Hepatocyte (in vitro differentiated cells): ENCODE measurements around the gene PRSS38. TPM values are rescaled to one million over a fixed set of nuclear protein-coding genes. Genes with fewer than 3 reads are reported as not detected.

Experiments used
- DNase-seq: peaks from one replicate; pipeline ENCODE4 v3.0.0-alpha.2; 2016; ENCODE audit warnings: low spot score
- H2AFZ ChIP-seq: fragments of 200-600 bp; sonication (generic); 2 replicates; pipeline ENCODE4 v1.6.0; 2016; ENCODE audit warnings: antibody characterized with exemption, mild to moderate bottlenecking
- H3K27ac ChIP-seq: fragments of 200-600 bp; sonication (generic); 2 replicates; pipeline ENCODE4 v1.5.1; 2016; ENCODE audit warnings: mild to moderate bottlenecking
- H3K27me3 ChIP-seq: fragments of 200-600 bp; sonication (generic); 2 replicates; pipeline ENCODE4 v1.6.1; 2016
- H3K36me3 ChIP-seq: fragments of 200-600 bp; sonication (generic); replicated peaks from 2 replicates; pipeline ENCODE4 v1.5.1; 2016; ENCODE audit warnings: low read depth; ENCODE audit not compliant: insufficient read depth
- H3K4me1 ChIP-seq: fragments of 200-600 bp; sonication (generic); 2 replicates; pipeline ENCODE4 v1.5.1; 2016; ENCODE audit warnings: mild to moderate bottlenecking, moderate library complexity; ENCODE audit not compliant: insufficient read depth
- H3K4me2 ChIP-seq: fragments of 200-600 bp; sonication (generic); 2 replicates; pipeline ENCODE4 v1.6.0; 2016
- H3K4me3 ChIP-seq: fragments of 200-600 bp; sonication (generic); 2 replicates; pipeline ENCODE4 v1.5.1; 2016; ENCODE audit warnings: mild to moderate bottlenecking
- H3K79me2 ChIP-seq: fragments of 200-600 bp; sonication (generic); 2 replicates; pipeline ENCODE4 v1.6.0; 2017; ENCODE audit warnings: mild to moderate bottlenecking
- H3K9me2 ChIP-seq: fragments of 200-600 bp; sonication (generic); replicated peaks from 2 replicates; pipeline ENCODE4 v1.6.0; 2017; ENCODE audit warnings: mild to moderate bottlenecking; ENCODE audit not compliant: insufficient read depth
- H3K9me3 ChIP-seq: fragments of 200-600 bp; sonication (generic); 2 replicates; pipeline ENCODE4 v1.5.1; 2016; ENCODE audit warnings: low read depth, mild to moderate bottlenecking
- H4K20me1 ChIP-seq: fragments of 200-600 bp; sonication (generic); 2 replicates; pipeline ENCODE4 v1.6.0; 2016; ENCODE audit warnings: mild to moderate bottlenecking; ENCODE audit not compliant: insufficient read depth, poor library complexity, severe bottlenecking
- CTCF ChIP-seq: fragments of 200-600 bp; sonication (generic); IDR thresholded peaks from 2 replicates; pipeline ENCODE4 v1.5.1; 2016; ENCODE audit warnings: antibody characterized with exemption, mild to moderate bottlenecking; ENCODE audit not compliant: poor library complexity
- EZH2 ChIP-seq: fragments of 200-600 bp; sonication (generic); IDR thresholded peaks from 2 replicates; pipeline ENCODE4 v1.6.1; 2016; ENCODE audit warnings: antibody characterized with exemption, mild to moderate bottlenecking, borderline replicate concordance
- EZH2phosphoT487 ChIP-seq: fragments of 200-600 bp; sonication (generic); IDR thresholded peaks from one replicate; pipeline ENCODE4 v1.6.1; 2018; ENCODE audit warnings: antibody characterized with exemption, mild to moderate bottlenecking, low read depth, moderate library complexity; ENCODE audit not compliant: unreplicated experiment, severe bottlenecking
- WGBS: methylation state at CpG from one replicate; pipeline ENCODE4 v1.1.6; 2016; ENCODE audit warnings: low lambda C conversion rate; ENCODE audit errors: missing lambda C conversion rate; 5-methylcytosine and 5-hydroxymethylcytosine counted together
- polyA plus RNA-seq: library from polyadenylated mRNA; unstranded; fragments of >200 nt; fragmentation: Nextera tagmentation; extraction: Ambion mirVana; gene quantifications from 2 replicates; pipeline ENCODE4 v1.2.1, GENCODE V29; 2016
- total RNA-seq: library from RNA; depleted of rRNA; stranded (reverse); fragments of >200 nt; gene quantifications from 2 replicates; pipeline ENCODE4 v1.2.3, GENCODE V29; 2014

Gene PRSS38
- total and polyA plus RNA-seq, 2 experiments from 2014 or later: not detected

- Histone ChIP-seq H3K9me2 (no peaks in the 10 kb centered on the region), H3K9me3 (no peaks in the 10 kb centered on the region), H3K27me3 (no peaks in the 10 kb centered on the region), H2AFZ (no peak overlapping the region), H3K36me3 (no peaks in the 10 kb centered on the region), H3K79me2 (no peaks in the 10 kb centered on the region), H3K4me1 (peaks cover 37% of the 10 kb centered on the region), H3K4me3 (no peak overlapping the region), H3K27ac (no peak overlapping the region), H4K20me1 (no peaks in the 10 kb centered on the region), H3K4me2 (no peak overlapping the region)
- no peak for TF ChIP-seq EZH2phosphoT487
- TF ChIP-seq EZH2: no peak
- no peak for TF ChIP-seq CTCF
- 99% methylated on average over 13 of the region's 13 CpGs for whole genome bisulfite sequencing
- no peak for DNase-seq
Measured at GRCh38 chr1:227889863-227890405, 74.5 kb downstream of the PRSS38 start.

GRCh38 chr1:227890451-227891222 is 75.2 kb downstream of the PRSS38 start:
- H4K20me1 ChIP-seq: no peaks in the 10 kb centered on the region
- no peaks in the 10 kb centered on the region for H3K27me3 ChIP-seq
- no peak overlapping the region for H3K27ac ChIP-seq
- H3K4me3 ChIP-seq: no peak overlapping the region
- peaks cover 31% of the 10 kb centered on the region for H3K4me1 ChIP-seq
- DNase-seq: no peak
- H3K79me2 ChIP-seq: no peaks in the 10 kb centered on the region
- H3K36me3 ChIP-seq: no peaks in the 10 kb centered on the region
- 94% methylated on average over 13 of the region's 13 CpGs for WGBS
- no peaks in the 10 kb centered on the region for H3K9me2 ChIP-seq
- no peak overlapping the region for H3K4me2 ChIP-seq
- no peak for TF ChIP-seq EZH2
- TF ChIP-seq CTCF: no peak
- no peak for TF ChIP-seq EZH2phosphoT487
- no peaks in the 10 kb centered on the region for H3K9me3 ChIP-seq
- H2AFZ ChIP-seq: no peak overlapping the region

GRCh38 chr1:227891223-227891954 is 75.9 kb downstream of the PRSS38 start:
- Histone ChIP-seq H3K79me2 (no peaks in the 10 kb centered on the region), H3K4me1 (peaks cover 31% of the 10 kb centered on the region), H3K9me2 (no peaks in the 10 kb centered on the region), H3K36me3 (no peaks in the 10 kb centered on the region), H3K9me3 (no peaks in the 10 kb centered on the region), H2AFZ (no peak overlapping the region), H3K27ac (no peak overlapping the region), H3K4me3 (no peak overlapping the region), H4K20me1 (no peaks in the 10 kb centered on the region), H3K27me3 (no peaks in the 10 kb centered on the region), H3K4me2 (no peak overlapping the region)
- 68% methylated on average over 18 of the region's 19 CpGs for WGBS
- TF ChIP-seq CTCF (no peak), EZH2 (no peak), EZH2phosphoT487 (no peak)
- DNase-seq: no peak
